H1 (cell line): Measurements from ENCODE around the gene TGM4. TPM values are rescaled to one million over a fixed set of nuclear protein-coding genes. Genes with fewer than 3 reads are reported as not detected.

ENCODE experiments used
- CBX8 ChIP-seq: fragments of 300-800, 300-1000 bp; sonication (generic); IDR thresholded peaks from 2 replicates; pipeline ENCODE4 v1.7.1; 2016; ENCODE audit warnings: low read depth, low read length, borderline replicate concordance
- CHD1 ChIP-seq: IDR thresholded peaks from 2 replicates; pipeline ENCODE4 v1.6.1; 2012; ENCODE audit warnings: low read depth, low read length, improper control_type of control experiment
- EGR1 ChIP-seq: IDR thresholded peaks from 2 replicates; pipeline ENCODE4 v1.6.1; 2011; ENCODE audit warnings: low read depth, low read length, borderline replicate concordance
- KDM4A ChIP-seq: IDR thresholded peaks from one replicate; pipeline ENCODE4 v1.7.1; 2012; ENCODE audit warnings: low read depth, mild to moderate bottlenecking, moderate library complexity, low read length, inconsistent platforms; ENCODE audit not compliant: severe bottlenecking
- NANOG ChIP-seq: IDR thresholded peaks from 2 replicates; pipeline ENCODE4 v1.6.1; 2011; ENCODE audit warnings: low read length, low read depth, mild to moderate bottlenecking, inconsistent platforms; ENCODE audit not compliant: insufficient read depth, poor library complexity, severe bottlenecking
- RXRA ChIP-seq: IDR thresholded peaks from 2 replicates; pipeline ENCODE4 v1.6.1; 2011; ENCODE audit warnings: low read depth, mild to moderate bottlenecking, low read length, moderate library complexity; ENCODE audit not compliant: insufficient read depth
- SUZ12 ChIP-seq: fragments of 200-600 bp; sonication (generic); IDR thresholded peaks from 2 replicates; pipeline ENCODE4 v1.6.1; 2012; ENCODE audit warnings: mild to moderate bottlenecking, inconsistent platforms, low read length, moderate library complexity, mixed read lengths
- TAF1 ChIP-seq: IDR thresholded peaks from 2 replicates; pipeline ENCODE4 v1.6.1; 2011; ENCODE audit warnings: mild to moderate bottlenecking, low read depth, low read length
- YY1 ChIP-seq: IDR thresholded peaks from 2 replicates; pipeline ENCODE4 v1.6.1; 2011; ENCODE audit warnings: low read depth, mild to moderate bottlenecking, low read length
- ZNF274 ChIP-seq: IDR thresholded peaks from 2 replicates; pipeline ENCODE4 v1.7.0; 2012; ENCODE audit warnings: low read length, borderline replicate concordance; ENCODE audit errors: extremely low read depth
- polyA plus RNA-seq, 7 experiments: library from polyadenylated mRNA; depleted of rRNA in 3 of 7; stranded (reverse) in 5 of 7; unstranded in 2 of 7; fragments of >200 nt in 5 of 7; fragments of 200-250 nt in 2 of 7; gene quantifications; 1 replicate in 5 of 7; 2 replicates in 1 of 7; 4 replicates in 1 of 7; pipeline versions ENCODE4 v1.2.1 to v1.2.3, GENCODE V29; 2011 to 2013; ENCODE audit warnings: missing spikeins in 2 of 7, mixed read lengths in 2 of 7
- total RNA-seq: library from RNA; stranded (reverse); fragmentation: NEBNext Ultra II Directional; extraction: Animal tissue kit (Norgen Biotek cat#: 25700); gene quantifications from 2 replicates; pipeline ENCODE4 v1.2.1, GENCODE V29; 2021
- TF ChIP-seq, protein P1 (sequence below): fragments of 300-600 bp; sonication (generic); IDR thresholded peaks from 2 replicates; pipeline ENCODE4 v1.7.1; 2012; ENCODE audit warnings: low read length, moderate library complexity, mild to moderate bottlenecking, inconsistent platforms; ENCODE audit not compliant: insufficient replicate concordance
- TF ChIP-seq, protein P2 (sequence below): IDR thresholded peaks from 2 replicates; pipeline ENCODE4 v1.6.1; 2011; ENCODE audit warnings: low read depth, mild to moderate bottlenecking, low read length; ENCODE audit not compliant: insufficient read depth

Gene TGM4
- total and polyA plus RNA-seq, 2 of the 8 experiments (the other 6 are each of a cell fraction or from before 2014, with no cell fraction given): 0.02 TPM; not detected in 1

DNA sequence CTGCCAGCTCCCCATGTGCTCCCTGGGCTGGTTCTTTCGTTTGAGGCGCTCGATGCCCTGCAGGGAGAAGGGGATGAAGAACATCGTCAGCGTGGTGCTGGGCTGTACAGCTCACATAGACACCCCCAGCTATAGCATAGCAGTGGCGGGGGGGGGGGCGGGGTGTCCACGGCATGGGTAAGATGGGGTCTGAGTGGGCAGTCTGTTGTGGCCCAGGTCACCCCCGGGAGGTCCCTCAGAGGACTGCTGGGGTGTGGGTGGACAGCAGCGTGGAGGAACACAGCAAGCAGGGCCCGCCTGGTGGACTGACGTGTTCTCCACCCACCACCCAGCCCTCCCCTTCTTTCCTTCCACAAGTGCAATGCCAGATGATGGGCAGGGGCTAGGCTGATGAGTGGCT is 43.7 kb downstream of the TGM4 start (continued):
- TF ChIP-seq, protein P1, sequence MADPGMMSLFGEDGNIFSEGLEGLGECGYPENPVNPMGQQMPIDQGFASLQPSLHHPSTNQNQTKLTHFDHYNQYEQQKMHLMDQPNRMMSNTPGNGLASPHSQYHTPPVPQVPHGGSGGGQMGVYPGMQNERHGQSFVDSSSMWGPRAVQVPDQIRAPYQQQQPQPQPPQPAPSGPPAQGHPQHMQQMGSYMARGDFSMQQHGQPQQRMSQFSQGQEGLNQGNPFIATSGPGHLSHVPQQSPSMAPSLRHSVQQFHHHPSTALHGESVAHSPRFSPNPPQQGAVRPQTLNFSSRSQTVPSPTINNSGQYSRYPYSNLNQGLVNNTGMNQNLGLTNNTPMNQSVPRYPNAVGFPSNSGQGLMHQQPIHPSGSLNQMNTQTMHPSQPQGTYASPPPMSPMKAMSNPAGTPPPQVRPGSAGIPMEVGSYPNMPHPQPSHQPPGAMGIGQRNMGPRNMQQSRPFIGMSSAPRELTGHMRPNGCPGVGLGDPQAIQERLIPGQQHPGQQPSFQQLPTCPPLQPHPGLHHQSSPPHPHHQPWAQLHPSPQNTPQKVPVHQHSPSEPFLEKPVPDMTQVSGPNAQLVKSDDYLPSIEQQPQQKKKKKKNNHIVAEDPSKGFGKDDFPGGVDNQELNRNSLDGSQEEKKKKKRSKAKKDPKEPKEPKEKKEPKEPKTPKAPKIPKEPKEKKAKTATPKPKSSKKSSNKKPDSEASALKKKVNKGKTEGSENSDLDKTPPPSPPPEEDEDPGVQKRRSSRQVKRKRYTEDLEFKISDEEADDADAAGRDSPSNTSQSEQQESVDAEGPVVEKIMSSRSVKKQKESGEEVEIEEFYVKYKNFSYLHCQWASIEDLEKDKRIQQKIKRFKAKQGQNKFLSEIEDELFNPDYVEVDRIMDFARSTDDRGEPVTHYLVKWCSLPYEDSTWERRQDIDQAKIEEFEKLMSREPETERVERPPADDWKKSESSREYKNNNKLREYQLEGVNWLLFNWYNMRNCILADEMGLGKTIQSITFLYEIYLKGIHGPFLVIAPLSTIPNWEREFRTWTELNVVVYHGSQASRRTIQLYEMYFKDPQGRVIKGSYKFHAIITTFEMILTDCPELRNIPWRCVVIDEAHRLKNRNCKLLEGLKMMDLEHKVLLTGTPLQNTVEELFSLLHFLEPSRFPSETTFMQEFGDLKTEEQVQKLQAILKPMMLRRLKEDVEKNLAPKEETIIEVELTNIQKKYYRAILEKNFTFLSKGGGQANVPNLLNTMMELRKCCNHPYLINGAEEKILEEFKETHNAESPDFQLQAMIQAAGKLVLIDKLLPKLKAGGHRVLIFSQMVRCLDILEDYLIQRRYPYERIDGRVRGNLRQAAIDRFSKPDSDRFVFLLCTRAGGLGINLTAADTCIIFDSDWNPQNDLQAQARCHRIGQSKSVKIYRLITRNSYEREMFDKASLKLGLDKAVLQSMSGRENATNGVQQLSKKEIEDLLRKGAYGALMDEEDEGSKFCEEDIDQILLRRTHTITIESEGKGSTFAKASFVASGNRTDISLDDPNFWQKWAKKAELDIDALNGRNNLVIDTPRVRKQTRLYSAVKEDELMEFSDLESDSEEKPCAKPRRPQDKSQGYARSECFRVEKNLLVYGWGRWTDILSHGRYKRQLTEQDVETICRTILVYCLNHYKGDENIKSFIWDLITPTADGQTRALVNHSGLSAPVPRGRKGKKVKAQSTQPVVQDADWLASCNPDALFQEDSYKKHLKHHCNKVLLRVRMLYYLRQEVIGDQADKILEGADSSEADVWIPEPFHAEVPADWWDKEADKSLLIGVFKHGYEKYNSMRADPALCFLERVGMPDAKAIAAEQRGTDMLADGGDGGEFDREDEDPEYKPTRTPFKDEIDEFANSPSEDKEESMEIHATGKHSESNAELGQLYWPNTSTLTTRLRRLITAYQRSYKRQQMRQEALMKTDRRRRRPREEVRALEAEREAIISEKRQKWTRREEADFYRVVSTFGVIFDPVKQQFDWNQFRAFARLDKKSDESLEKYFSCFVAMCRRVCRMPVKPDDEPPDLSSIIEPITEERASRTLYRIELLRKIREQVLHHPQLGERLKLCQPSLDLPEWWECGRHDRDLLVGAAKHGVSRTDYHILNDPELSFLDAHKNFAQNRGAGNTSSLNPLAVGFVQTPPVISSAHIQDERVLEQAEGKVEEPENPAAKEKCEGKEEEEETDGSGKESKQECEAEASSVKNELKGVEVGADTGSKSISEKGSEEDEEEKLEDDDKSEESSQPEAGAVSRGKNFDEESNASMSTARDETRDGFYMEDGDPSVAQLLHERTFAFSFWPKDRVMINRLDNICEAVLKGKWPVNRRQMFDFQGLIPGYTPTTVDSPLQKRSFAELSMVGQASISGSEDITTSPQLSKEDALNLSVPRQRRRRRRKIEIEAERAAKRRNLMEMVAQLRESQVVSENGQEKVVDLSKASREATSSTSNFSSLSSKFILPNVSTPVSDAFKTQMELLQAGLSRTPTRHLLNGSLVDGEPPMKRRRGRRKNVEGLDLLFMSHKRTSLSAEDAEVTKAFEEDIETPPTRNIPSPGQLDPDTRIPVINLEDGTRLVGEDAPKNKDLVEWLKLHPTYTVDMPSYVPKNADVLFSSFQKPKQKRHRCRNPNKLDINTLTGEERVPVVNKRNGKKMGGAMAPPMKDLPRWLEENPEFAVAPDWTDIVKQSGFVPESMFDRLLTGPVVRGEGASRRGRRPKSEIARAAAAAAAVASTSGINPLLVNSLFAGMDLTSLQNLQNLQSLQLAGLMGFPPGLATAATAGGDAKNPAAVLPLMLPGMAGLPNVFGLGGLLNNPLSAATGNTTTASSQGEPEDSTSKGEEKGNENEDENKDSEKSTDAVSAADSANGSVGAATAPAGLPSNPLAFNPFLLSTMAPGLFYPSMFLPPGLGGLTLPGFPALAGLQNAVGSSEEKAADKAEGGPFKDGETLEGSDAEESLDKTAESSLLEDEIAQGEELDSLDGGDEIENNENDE: no peak
- TF ChIP-seq NANOG (no peak), ZNF274 (no peak), YY1 (no peak), TAF1 (no peak), RXRA (no peak), CBX8 (no peak), EGR1 (no peak), KDM4A (no peak), CHD1 (no peak), SUZ12 (no peak)
- TF ChIP-seq, protein P2, sequence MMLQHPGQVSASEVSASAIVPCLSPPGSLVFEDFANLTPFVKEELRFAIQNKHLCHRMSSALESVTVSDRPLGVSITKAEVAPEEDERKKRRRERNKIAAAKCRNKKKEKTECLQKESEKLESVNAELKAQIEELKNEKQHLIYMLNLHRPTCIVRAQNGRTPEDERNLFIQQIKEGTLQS: no peak
